Suprapubic skin (tissue), 4 donors: Measurements from ENCODE around the gene MYL12A. TPM values are rescaled to one million over a fixed set of nuclear protein-coding genes. Genes with fewer than 3 reads are reported as not detected.

Experiments
- DNase-seq, 2 donors: peaks; one replicate each; pipeline ENCODE4 v3.0.0-alpha.2; 2019; ENCODE audit warnings: low spot score in 2 of 2
- H3K27ac ChIP-seq: fragments of 200-600 bp; sonication (generic); one replicate; pipeline ENCODE4 v1.5.1; 2019
- H3K27me3 ChIP-seq: fragments of 200-600 bp; sonication (generic); one replicate; pipeline ENCODE4 v1.5.1; 2019
- H3K36me3 ChIP-seq: fragments of 200-600 bp; sonication (generic); one replicate; pipeline ENCODE4 v1.5.1; 2019
- H3K4me1 ChIP-seq: fragments of 200-600 bp; sonication (generic); one replicate; pipeline ENCODE4 v1.5.1; 2019
- H3K4me3 ChIP-seq: fragments of 200-600 bp; sonication (generic); one replicate; pipeline ENCODE4 v1.5.1; 2019; ENCODE audit warnings: mild to moderate bottlenecking
- H3K9me3 ChIP-seq: fragments of 200-600 bp; sonication (generic); one replicate; pipeline ENCODE4 v1.5.1; 2019
- EP300 ChIP-seq: sonication (generic); formaldehyde crosslinking; IDR thresholded peaks from one replicate; pipeline ENCODE4 v1.6.1; 2017; ENCODE audit warnings: antibody characterized with exemption
- POLR2A ChIP-seq, 2 donors: fragments of 450-650 bp; IDR thresholded peaks; one replicate each; pipeline ENCODE4 v1.6.1; 2017; ENCODE audit warnings: antibody characterized with exemption in 2 of 2, mild to moderate bottlenecking in 2 of 2, moderate library complexity in 2 of 2
- POLR2AphosphoS5 ChIP-seq, 3 donors: sonication (generic); formaldehyde crosslinking; IDR thresholded peaks; one replicate each; pipeline ENCODE4 v1.6.1; 2017; ENCODE audit warnings: antibody characterized with exemption in 3 of 3
- WGBS: methylation state at CpG from one replicate; pipeline ENCODE4 v1.1.5; 2018; 5-methylcytosine and 5-hydroxymethylcytosine counted together
- total RNA-seq, 4 donors: library from RNA; depleted of rRNA; stranded (reverse); fragments of >200 nt; gene quantifications; one replicate each; pipeline ENCODE4 v1.1.0, GENCODE V29; 2016
- TF ChIP-seq, protein P1 (sequence below), 2 donors: fragments of 200-600 bp in 1 of 2; fragments of 450-650 bp in 1 of 2; sonication (generic) in 1 of 2; IDR thresholded peaks; one replicate each; pipeline ENCODE4 v1.5.1; 2016 to 2019; ENCODE audit warnings: antibody characterized with exemption in 2 of 2, mild to moderate bottlenecking in 1 of 2, moderate library complexity in 1 of 2

The MYL12A gene
- total RNA-seq, 4 donors from 2014 or later: 190 to 259 (median 242) TPM

DNA sequence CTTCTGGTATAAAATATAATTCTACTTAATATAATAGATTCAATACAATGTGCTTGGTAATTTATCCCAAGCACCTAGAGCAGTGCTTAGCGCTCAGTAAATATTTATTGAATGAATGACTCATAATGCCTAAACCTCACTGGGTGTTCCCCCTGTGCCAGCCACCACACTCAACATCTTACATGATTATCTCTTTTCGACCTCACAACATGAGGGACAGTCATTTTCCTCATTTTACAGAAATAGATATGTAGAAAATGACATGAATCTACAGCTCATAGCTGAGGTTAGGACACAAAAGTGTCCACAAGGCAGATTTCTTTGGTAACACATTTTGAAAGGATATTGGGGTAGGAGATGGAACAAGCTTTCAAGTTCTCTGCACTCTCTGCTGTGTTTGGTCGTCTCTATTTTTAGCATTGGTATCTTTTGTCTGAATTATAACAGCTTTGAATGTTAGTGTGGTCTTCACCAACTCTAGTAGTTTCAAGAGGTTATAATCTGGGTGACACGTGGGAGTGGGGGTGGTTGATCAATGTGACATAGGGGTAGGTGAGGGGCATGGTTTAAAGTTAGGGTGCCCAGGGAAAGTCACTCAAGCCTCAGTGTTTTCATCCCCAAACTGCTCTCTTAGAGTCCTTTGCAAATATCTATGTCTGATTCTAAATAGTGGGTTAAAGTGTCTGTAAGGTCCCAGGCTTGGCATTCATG is 37.6 kb upstream of the MYL12A start:
- Histone ChIP-seq H3K4me1 (peaks cover 3% of the 10 kb centered on the region), H3K4me3 (no peak overlapping the region), H3K27me3 (no peaks in the 10 kb centered on the region), H3K36me3 (no peaks in the 10 kb centered on the region), H3K27ac (no peak overlapping the region), H3K9me3 (no peaks in the 10 kb centered on the region)
- TF ChIP-seq POLR2AphosphoS5 (IDR thresholded peaks at IDR 0.05) (no peak), EP300 (no peak)
- no peak for DNase-seq
- 76% methylated on average over 4 of the region's 4 CpGs for WGBS

DNA sequence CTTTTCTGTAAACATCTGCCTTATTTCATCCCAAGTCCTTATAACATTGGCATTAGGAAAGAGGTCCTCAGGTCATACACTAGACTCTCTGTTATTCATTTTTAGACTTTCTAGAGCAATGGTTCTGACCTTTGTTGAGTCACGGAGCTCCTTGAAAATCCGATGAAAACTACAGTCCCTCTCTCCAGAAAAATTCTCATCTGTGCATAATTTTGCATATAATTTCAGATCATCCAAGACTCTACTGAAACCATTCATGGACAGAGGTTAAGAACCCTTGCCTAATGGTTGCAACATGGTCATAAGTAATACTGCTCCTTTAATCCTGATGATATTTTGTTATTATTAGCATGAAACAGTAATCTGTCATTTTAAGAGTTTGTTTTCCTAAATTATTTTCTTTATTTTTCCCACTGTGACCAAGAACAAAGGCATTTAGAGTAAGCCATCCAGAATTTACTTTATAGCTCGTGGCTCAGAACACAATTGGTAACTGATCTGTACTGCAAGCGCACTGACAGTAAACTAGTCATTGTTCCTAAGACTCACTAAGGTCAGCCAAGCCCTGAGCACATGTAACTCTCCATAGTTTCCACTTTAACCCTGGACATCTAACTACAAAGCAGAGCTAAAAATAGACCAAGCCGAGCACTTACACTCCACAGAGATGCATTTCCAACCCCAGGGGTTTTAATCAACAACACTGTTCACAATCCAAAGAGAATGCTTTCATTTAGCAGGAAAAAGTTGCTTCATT is 36.2 kb upstream of the MYL12A start:
- no peak overlapping the region for H3K4me3 ChIP-seq
- DNase-seq: no peak
- no peaks in the 10 kb centered on the region for H3K9me3 ChIP-seq
- no peaks in the 10 kb centered on the region for H3K36me3 ChIP-seq
- no peaks in the 10 kb centered on the region for H3K27me3 ChIP-seq
- peaks cover 3% of the 10 kb centered on the region for H3K4me1 ChIP-seq
- H3K27ac ChIP-seq: no peak overlapping the region
- TF ChIP-seq, protein P1, sequence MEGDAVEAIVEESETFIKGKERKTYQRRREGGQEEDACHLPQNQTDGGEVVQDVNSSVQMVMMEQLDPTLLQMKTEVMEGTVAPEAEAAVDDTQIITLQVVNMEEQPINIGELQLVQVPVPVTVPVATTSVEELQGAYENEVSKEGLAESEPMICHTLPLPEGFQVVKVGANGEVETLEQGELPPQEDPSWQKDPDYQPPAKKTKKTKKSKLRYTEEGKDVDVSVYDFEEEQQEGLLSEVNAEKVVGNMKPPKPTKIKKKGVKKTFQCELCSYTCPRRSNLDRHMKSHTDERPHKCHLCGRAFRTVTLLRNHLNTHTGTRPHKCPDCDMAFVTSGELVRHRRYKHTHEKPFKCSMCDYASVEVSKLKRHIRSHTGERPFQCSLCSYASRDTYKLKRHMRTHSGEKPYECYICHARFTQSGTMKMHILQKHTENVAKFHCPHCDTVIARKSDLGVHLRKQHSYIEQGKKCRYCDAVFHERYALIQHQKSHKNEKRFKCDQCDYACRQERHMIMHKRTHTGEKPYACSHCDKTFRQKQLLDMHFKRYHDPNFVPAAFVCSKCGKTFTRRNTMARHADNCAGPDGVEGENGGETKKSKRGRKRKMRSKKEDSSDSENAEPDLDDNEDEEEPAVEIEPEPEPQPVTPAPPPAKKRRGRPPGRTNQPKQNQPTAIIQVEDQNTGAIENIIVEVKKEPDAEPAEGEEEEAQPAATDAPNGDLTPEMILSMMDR (IDR thresholded peaks at IDR 0.05): no peak
- TF ChIP-seq POLR2AphosphoS5 (IDR thresholded peaks at IDR 0.05) (no peak), POLR2A (IDR thresholded peaks at IDR 0.05) (no peak), EP300 (no peak)
- WGBS: 67% methylated on average over 5 of the region's 5 CpGs

DNA sequence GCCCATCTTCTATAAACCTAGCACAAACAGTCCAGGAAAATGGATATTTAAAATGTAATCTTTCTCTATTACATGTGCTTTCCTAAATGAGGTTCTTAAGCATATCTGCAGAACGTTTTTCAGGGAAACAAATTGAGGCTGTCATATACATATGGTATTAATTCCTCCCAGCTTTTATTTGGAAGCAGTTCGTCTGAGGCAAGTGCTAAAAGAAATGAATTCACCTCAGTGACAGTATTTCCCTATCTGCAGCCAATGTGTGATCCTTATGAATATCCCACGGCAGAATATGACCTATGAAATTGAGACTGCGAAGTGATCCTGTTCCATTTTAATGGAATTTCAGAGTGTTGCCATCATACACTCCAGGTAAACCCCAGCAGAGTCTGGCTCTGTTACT is 34.9 kb upstream of the MYL12A start:
- Histone ChIP-seq H3K4me3 (no peak overlapping the region), H3K27ac (no peak overlapping the region), H3K4me1 (peaks cover 3% of the 10 kb centered on the region), H3K36me3 (no peaks in the 10 kb centered on the region), H3K27me3 (no peaks in the 10 kb centered on the region), H3K9me3 (no peaks in the 10 kb centered on the region)
- TF ChIP-seq POLR2AphosphoS5 (IDR thresholded peaks at IDR 0.05) (no peak), EP300 (no peak), POLR2A (IDR thresholded peaks at IDR 0.05) (no peak)
- TF ChIP-seq, protein P1 (IDR thresholded peaks at IDR 0.05): no peak
- 77% methylated on average over 4 of the region's 4 CpGs for WGBS
- DNase-seq: no peak

GRCh38 chr18:3213300-3214059 is 34.1 kb upstream of the MYL12A start:
- Histone ChIP-seq H3K4me3 (no peak overlapping the region), H3K27ac (no peak overlapping the region), H3K4me1 (peaks cover 3% of the 10 kb centered on the region), H3K27me3 (no peaks in the 10 kb centered on the region), H3K36me3 (no peaks in the 10 kb centered on the region), H3K9me3 (no peaks in the 10 kb centered on the region)
- DNase-seq: no peak
- 59% methylated on average over 6 of the region's 6 CpGs for whole genome bisulfite sequencing
- TF ChIP-seq POLR2A (IDR thresholded peaks at IDR 0.05): no peak
- no peak for TF ChIP-seq POLR2AphosphoS5 (IDR thresholded peaks at IDR 0.05)
- TF ChIP-seq EP300: no peak
- TF ChIP-seq, protein P1 (IDR thresholded peaks at IDR 0.05): no peak

DNA sequence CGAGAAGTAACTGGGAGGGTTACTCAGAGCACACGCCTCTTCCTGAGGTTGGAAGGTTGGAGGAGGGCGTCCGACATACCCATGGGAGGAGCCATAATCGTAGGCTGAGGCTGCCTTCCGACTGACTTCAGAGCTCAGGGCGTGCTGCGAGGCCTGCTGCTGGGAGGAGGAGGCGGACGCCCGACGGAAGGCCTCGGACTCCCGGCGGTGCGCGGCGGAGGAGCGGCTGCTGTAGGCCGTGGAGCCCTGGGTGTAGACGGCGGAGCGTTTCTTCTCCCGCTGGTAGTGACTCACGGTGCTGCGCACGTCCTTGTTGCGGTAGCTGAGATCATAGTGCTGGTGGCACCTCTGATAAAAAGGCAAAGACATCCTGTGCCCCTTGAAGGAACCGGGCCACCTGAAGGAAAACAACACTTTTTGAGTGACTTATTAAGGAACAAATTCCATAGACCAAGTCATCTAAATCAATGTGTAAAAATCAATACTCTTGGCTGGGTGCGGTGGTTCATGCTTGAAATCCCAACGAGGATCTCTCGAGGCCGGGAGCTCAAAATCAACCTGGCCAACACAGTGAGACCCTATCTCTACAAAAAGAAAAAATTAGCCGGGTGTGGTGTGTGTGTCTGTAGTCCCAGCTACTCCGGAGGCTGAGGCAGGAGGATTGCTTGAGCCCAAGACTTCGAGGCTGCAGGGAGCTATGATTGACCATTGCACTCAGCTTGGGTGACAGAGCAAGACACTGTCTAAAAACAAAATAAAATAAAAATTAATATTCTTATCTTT is 32.6 kb upstream of the MYL12A start:
- Histone ChIP-seq H3K9me3 (no peaks in the 10 kb centered on the region), H3K4me1 (peaks cover 3% of the 10 kb centered on the region), H3K36me3 (no peaks in the 10 kb centered on the region), H3K27ac (no peak overlapping the region), H3K4me3 (no peak overlapping the region), H3K27me3 (no peaks in the 10 kb centered on the region)
- TF ChIP-seq POLR2AphosphoS5 (IDR thresholded peaks at IDR 0.05) (no peak), EP300 (no peak), POLR2A (IDR thresholded peaks at IDR 0.05) (no peak)
- TF ChIP-seq, protein P1 (IDR thresholded peaks at IDR 0.05): no peak
- 93% methylated on average over 35 of the region's 36 CpGs for WGBS
- no peak for DNase-seq
